PC-3 (cell line): ENCODE data around the gene CHRNA7. TPM values are rescaled to one million over a fixed set of nuclear protein-coding genes. Genes with fewer than 3 reads are reported as not detected.

Experiments
- ATAC-seq: fragments of 200-7000 bp; cut with Tn5 transposase; 2 replicates; pipeline ENCODE4 v1.9.1; 2020; ENCODE audit warnings: mild to moderate bottlenecking, moderate library complexity
- BruUV-seq: library from RNA; stranded (reverse); fragments of 400-500 nt; replicated peaks from 2 replicates; lab custom pipeline; 2021; lab: Mats Ljungman, UMichigan
- CTCF ChIA-PET: fragments of 300-600 bp; sonication (Branson Sonifier 250); formaldehyde crosslinking; loops from one replicate; lab custom pipeline; 2022; ENCODE audit warnings: antibody characterized with exemption; lab: Charles Lee
- POLR2A ChIA-PET: fragments of 300-600 bp; sonication (Branson Sonifier 250); formaldehyde crosslinking; loops from one replicate; lab custom pipeline; 2022; ENCODE audit warnings: antibody characterized with exemption; ENCODE audit not compliant: unreplicated experiment; lab: Charles Lee
- DNase-seq: peaks from one replicate; pipeline ENCODE4 v3.0.0-alpha.2; 2015
- H2AFZ ChIP-seq: fragments of 300-600 bp; sonication (generic); 2 replicates; pipeline ENCODE4 v1.6.0; 2016; ENCODE audit warnings: antibody characterized with exemption, low read length
- H3F3A ChIP-seq: fragments of 300-600 bp; sonication (generic); one replicate; pipeline ENCODE4 v1.6.0; 2017; ENCODE audit warnings: antibody characterized with exemption, low read length, control low read depth, mild to moderate bottlenecking; ENCODE audit not compliant: unreplicated experiment
- H3K27ac ChIP-seq: fragments of 300-600 bp; sonication (generic); 2 replicates; pipeline ENCODE4 v1.5.1; 2016; ENCODE audit warnings: mild to moderate bottlenecking, low read length
- H3K27me3 ChIP-seq: fragments of 300-600 bp; sonication (generic); 2 replicates; pipeline ENCODE4 v1.6.1; 2016; ENCODE audit warnings: low read length, mixed read lengths
- H3K36me3 ChIP-seq: fragments of 300-600 bp; sonication (generic); 2 replicates; pipeline ENCODE4 v1.6.1; 2016; ENCODE audit warnings: low read depth, mixed run types, low read length, mixed read lengths
- H3K4me1 ChIP-seq: fragments of 300-600 bp; sonication (generic); 2 replicates; pipeline ENCODE4 v1.5.1; 2016; ENCODE audit warnings: low read length; ENCODE audit not compliant: insufficient read depth
- H3K4me2 ChIP-seq: fragments of 300-600 bp; sonication (generic); 2 replicates; pipeline ENCODE4 v1.6.0; 2016; ENCODE audit warnings: low read length
- H3K4me3 ChIP-seq: fragments of 300-600 bp; sonication (generic); 2 replicates; pipeline ENCODE4 v1.5.1; 2016; ENCODE audit warnings: mild to moderate bottlenecking, low read length, mixed read lengths
- H3K79me2 ChIP-seq: fragments of 300-600 bp; sonication (generic); 2 replicates; pipeline ENCODE4 v1.6.1; 2017; ENCODE audit warnings: low read length, mixed read lengths
- H3K9ac ChIP-seq: fragments of 300-600 bp; sonication (generic); 2 replicates; pipeline ENCODE4 v1.6.0; 2016; ENCODE audit warnings: mild to moderate bottlenecking, low read length
- H3K9me2 ChIP-seq: fragments of 300-600 bp; sonication (generic); replicated peaks from 2 replicates; pipeline ENCODE4 v1.6.1; 2016; ENCODE audit warnings: mixed run types, low read length, mixed read lengths
- H3K9me3 ChIP-seq: fragments of 300-600 bp; sonication (generic); 2 replicates; pipeline ENCODE4 v1.6.1; 2016; ENCODE audit warnings: low read length, mixed read lengths
- H4K20me1 ChIP-seq: fragments of 300-600 bp; sonication (generic); 2 replicates; pipeline ENCODE4 v1.6.1; 2016; ENCODE audit warnings: low read length, mixed read lengths
- EZH2 ChIP-seq: fragments of 300-600 bp; sonication (generic); IDR thresholded peaks from one replicate; pipeline ENCODE4 v1.6.1; 2017; ENCODE audit warnings: antibody characterized with exemption, mild to moderate bottlenecking, low read length; ENCODE audit not compliant: unreplicated experiment
- EZH2phosphoT487 ChIP-seq: fragments of 300-600 bp; sonication (generic); IDR thresholded peaks from 2 replicates; pipeline ENCODE4 v1.6.1; 2018; ENCODE audit warnings: mild to moderate bottlenecking, antibody characterized with exemption, low read length, borderline replicate concordance
- intact Hi-C: fragments of 100-400 bp; cut with micrococcal nuclease; formaldehyde crosslinking; loops from 2 replicates; pipeline ENCODE4 v1.9.0; 2023
- total RNA-seq: library from RNA; depleted of rRNA; stranded (reverse); fragments of >200 nt; gene quantifications from 2 replicates; pipeline ENCODE4 v1.2.3, GENCODE V29; 2014
- TF ChIP-seq, protein P1 (sequence below): fragments of 300-600 bp; sonication (generic); conservative IDR thresholded peaks from 2 replicates; pipeline ENCODE4 v1.5.1; 2017; ENCODE audit warnings: antibody characterized with exemption, low read depth, mild to moderate bottlenecking, low read length

CHRNA7 gene
- total RNA-seq, 1 experiment from 2014 or later, result 0.73 TPM

DNA sequence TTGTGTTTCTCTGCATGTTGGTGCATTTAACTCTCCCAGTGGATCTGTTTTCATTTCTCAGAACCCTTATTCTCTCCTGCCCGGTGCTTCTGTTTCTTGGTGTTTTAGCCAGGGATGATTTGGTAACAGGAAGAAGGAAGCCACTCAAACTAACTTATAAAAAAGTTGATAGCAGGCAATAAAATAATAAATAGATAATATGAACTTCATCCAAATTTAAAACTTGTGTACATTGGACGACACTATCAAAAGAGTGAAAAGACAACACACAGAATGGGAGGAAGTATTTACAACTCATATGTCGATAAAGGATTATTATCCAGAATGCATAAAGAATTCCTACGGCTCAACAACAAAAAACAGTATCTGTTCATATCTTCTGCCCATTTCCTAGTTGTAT, 37.3 kb upstream of the CHRNA7 start:
- H3K4me2 ChIP-seq, result no peak overlapping the region
- H3K9me3 ChIP-seq, result no peaks in the 10 kb centered on the region
- CTCF ChIA-PET, result no interaction called here
- ATAC-seq (no peak), DNase-seq (no peak)
- H3K9ac ChIP-seq, result no peak overlapping the region
- POLR2A ChIA-PET, result no interaction called here
- no peak overlapping the region for H3K27ac ChIP-seq
- H3K27me3 ChIP-seq, result no peaks in the 10 kb centered on the region
- no peaks in the 10 kb centered on the region for H3F3A ChIP-seq
- BruUV-seq, result no TSS peak
- no peaks in the 10 kb centered on the region for H4K20me1 ChIP-seq
- H3K9me2 ChIP-seq, result no peaks in the 10 kb centered on the region
- H3K79me2 ChIP-seq, result no peaks in the 10 kb centered on the region
- H3K4me3 ChIP-seq, result no peak overlapping the region
- TF ChIP-seq, protein P1, sequence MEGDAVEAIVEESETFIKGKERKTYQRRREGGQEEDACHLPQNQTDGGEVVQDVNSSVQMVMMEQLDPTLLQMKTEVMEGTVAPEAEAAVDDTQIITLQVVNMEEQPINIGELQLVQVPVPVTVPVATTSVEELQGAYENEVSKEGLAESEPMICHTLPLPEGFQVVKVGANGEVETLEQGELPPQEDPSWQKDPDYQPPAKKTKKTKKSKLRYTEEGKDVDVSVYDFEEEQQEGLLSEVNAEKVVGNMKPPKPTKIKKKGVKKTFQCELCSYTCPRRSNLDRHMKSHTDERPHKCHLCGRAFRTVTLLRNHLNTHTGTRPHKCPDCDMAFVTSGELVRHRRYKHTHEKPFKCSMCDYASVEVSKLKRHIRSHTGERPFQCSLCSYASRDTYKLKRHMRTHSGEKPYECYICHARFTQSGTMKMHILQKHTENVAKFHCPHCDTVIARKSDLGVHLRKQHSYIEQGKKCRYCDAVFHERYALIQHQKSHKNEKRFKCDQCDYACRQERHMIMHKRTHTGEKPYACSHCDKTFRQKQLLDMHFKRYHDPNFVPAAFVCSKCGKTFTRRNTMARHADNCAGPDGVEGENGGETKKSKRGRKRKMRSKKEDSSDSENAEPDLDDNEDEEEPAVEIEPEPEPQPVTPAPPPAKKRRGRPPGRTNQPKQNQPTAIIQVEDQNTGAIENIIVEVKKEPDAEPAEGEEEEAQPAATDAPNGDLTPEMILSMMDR, result no peak
- TF ChIP-seq EZH2phosphoT487 (no peak), EZH2 (no peak)
- intact Hi-C loops, result no loop called here
- no peaks in the 10 kb centered on the region for H3K4me1 ChIP-seq
- H3K36me3 ChIP-seq, result no peaks in the 10 kb centered on the region
- H2AFZ ChIP-seq, result no peak overlapping the region

DNA sequence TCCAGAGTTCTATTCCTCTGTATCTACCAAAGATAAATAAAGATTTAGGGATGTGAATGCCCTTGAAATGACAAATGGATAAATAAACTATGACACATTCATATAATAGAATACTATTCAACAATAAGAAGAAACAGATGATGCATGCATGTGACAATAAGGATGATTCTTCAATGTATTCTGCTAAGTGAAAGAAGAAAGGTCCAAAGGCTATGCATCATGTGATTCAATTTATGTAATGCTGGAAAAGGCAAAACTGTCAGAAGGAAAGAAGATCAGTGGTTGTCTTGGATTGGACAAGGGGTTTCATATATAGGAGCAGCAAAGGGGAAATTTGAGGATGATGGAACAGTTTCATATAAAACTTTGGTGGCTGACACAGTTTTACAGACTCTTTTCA, 32.6 kb upstream of the CHRNA7 start:
- intact Hi-C loops, result no loop called here
- Histone ChIP-seq H4K20me1 (no peaks in the 10 kb centered on the region), H3K27me3 (no peaks in the 10 kb centered on the region), H3K9me3 (no peaks in the 10 kb centered on the region), H2AFZ (no peak overlapping the region), H3K9ac (no peak overlapping the region), H3K27ac (no peak overlapping the region), H3K9me2 (no peaks in the 10 kb centered on the region), H3K4me1 (no peaks in the 10 kb centered on the region), H3K36me3 (no peaks in the 10 kb centered on the region), H3F3A (no peaks in the 10 kb centered on the region), H3K79me2 (no peaks in the 10 kb centered on the region), H3K4me3 (no peak overlapping the region), H3K4me2 (no peak overlapping the region)
- no peak for ATAC-seq
- no TSS peak for BruUV-seq
- ChIA-PET POLR2A (no interaction called here), CTCF (no interaction called here)
- no peak for DNase-seq
- TF ChIP-seq EZH2, result no peak
- no peak for TF ChIP-seq EZH2phosphoT487
- TF ChIP-seq, protein P1, result no peak

DNA sequence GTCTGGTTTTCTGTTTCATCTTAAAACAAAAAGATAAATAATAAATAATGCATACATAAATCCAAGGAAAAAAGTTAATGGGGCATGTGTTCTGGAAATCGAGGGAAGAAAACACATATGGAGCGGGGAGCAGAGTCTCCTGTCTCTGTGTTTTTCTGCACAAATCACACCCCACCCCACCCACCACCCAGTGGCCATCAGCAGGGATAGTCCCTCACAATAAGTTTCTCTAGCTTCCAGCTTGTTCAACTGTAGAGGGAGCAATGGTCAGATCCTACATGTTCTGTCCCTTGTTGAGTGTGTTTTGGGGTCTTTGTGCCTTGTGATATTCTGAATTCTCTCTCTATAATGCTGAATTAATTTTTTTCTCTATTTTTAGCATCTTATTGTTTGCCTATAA, 26.8 kb upstream of the CHRNA7 start:
- no peak for DNase-seq
- no peak overlapping the region for H3K27ac ChIP-seq
- no peak overlapping the region for H3K4me3 ChIP-seq
- ChIA-PET CTCF (no interaction called here), POLR2A (no interaction called here)
- H3K4me1 ChIP-seq, result no peaks in the 10 kb centered on the region
- no peaks in the 10 kb centered on the region for H3K9me3 ChIP-seq
- H3K79me2 ChIP-seq, result no peaks in the 10 kb centered on the region
- H3K27me3 ChIP-seq, result no peaks in the 10 kb centered on the region
- intact Hi-C loops, result no loop called here
- H3K4me2 ChIP-seq, result no peak overlapping the region
- ATAC-seq, result no peak
- no peak overlapping the region for H2AFZ ChIP-seq
- H3F3A ChIP-seq, result no peaks in the 10 kb centered on the region
- BruUV-seq, result no TSS peak
- H3K36me3 ChIP-seq, result no peaks in the 10 kb centered on the region
- no peaks in the 10 kb centered on the region for H4K20me1 ChIP-seq
- H3K9ac ChIP-seq, result no peak overlapping the region
- TF ChIP-seq EZH2phosphoT487 (no peak), EZH2 (no peak)
- TF ChIP-seq, protein P1, result no peak
- no peaks in the 10 kb centered on the region for H3K9me2 ChIP-seq
